C4-2B (cell line): ENCODE results near the gene ABCC8.

Experiments
- ZFX ChIP-seq: fragments of 450-650 bp; IDR thresholded peaks from 2 replicates; pipeline ENCODE4 v1.6.1; 2017
- TF ChIP-seq, protein P1 (sequence below): fragments of 450-650 bp; conservative IDR thresholded peaks from 2 replicates; pipeline ENCODE4 v1.5.1; 2017; ENCODE audit warnings: mild to moderate bottlenecking

- TF ChIP-seq, protein P1, sequence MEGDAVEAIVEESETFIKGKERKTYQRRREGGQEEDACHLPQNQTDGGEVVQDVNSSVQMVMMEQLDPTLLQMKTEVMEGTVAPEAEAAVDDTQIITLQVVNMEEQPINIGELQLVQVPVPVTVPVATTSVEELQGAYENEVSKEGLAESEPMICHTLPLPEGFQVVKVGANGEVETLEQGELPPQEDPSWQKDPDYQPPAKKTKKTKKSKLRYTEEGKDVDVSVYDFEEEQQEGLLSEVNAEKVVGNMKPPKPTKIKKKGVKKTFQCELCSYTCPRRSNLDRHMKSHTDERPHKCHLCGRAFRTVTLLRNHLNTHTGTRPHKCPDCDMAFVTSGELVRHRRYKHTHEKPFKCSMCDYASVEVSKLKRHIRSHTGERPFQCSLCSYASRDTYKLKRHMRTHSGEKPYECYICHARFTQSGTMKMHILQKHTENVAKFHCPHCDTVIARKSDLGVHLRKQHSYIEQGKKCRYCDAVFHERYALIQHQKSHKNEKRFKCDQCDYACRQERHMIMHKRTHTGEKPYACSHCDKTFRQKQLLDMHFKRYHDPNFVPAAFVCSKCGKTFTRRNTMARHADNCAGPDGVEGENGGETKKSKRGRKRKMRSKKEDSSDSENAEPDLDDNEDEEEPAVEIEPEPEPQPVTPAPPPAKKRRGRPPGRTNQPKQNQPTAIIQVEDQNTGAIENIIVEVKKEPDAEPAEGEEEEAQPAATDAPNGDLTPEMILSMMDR = no peak; the same call in 1 of the 2 replicates
- no peak for TF ChIP-seq ZFX
Measured at GRCh38 chr11:17351510-17352176, 125.0 kb downstream of the ABCC8 start, which contains the start of gene NCR3LG1.
